Measurements from ENCODE around the gene TMEM121.
A peak's percentile ranks its signal among the peaks of the same experiment; 100 is the strongest.

The TMEM121 gene

DNA sequence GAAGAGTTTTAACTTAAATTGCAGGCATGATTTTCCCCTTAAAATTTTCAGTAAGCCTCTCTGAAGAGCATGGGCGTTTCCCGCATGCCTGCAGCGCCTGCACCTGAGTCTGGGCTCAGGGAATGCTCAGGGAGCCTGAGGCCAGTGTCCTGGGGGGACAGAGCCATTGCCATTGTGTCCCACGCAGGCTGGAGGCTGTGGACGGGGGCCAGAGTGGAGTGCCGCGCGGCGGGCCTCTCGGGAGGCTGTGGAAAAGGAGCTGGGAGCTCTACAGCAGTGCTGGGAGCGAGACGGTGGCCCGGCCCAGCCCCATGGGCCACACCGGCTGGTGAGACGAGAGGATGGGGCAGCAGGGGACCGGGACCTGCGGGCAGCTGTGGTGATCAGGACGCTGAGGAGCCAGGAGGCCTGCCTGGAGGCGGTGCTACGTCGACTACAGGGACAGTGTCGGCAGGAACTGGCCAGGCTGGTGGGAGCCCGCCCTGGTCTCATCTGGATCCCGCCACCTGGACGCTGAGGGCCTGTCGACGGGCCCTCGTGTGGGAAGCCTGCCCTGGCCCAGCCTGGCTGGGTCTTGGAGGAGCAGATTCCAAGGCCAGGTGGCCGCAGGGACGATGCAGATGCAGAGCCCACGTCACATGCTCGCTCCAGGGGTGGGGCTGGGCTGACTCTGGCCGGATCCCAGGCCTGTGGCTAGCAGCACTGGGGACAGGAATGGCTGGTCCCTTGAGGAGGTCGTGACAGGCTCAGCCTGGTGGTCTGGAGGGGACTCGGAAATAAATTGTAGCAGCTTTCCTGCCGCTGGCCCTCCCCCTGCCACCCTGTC lies 27.7 kb upstream of the TMEM121 start:
- DNase-seq = no peak

DNA sequence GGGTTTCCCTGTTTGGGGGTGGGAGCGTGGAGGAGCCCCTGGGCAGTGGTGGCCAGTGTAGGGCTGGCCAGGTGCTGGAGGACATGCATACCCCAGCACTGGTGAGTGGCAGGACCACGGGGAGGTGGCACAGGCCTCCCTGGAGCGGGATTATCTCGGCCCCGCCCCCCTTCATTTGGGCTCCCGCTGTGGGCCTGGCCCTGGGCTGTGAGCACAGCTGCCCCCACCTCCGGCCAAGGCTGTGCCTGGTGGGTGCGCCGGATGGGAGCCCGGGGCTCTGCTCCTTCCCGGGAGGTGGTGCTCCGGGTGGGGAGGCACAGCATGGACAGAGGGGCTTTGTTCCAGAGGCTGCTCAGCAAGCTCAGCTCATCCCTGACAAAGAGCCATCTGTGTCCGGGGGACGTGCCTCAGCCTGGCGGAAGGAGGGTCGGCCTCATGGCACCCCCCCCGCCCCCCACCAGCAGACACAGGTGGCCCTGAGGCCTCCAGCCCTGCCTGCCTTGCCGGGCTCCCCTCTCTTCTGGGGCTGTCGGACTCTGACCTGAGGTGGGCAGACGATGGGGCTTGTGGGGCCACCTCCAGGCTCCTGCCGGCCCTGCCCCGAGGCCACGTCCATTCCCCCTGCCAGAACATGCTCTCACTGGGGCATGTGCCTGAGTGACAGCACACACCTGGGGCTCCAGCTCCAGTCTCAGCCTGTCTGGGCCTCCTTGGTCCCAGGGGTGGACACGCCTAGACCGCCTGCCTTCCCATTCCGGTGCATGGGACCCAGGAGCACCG lies 26.9 kb upstream of the TMEM121 start:
- no peak for DNase-seq

DNA sequence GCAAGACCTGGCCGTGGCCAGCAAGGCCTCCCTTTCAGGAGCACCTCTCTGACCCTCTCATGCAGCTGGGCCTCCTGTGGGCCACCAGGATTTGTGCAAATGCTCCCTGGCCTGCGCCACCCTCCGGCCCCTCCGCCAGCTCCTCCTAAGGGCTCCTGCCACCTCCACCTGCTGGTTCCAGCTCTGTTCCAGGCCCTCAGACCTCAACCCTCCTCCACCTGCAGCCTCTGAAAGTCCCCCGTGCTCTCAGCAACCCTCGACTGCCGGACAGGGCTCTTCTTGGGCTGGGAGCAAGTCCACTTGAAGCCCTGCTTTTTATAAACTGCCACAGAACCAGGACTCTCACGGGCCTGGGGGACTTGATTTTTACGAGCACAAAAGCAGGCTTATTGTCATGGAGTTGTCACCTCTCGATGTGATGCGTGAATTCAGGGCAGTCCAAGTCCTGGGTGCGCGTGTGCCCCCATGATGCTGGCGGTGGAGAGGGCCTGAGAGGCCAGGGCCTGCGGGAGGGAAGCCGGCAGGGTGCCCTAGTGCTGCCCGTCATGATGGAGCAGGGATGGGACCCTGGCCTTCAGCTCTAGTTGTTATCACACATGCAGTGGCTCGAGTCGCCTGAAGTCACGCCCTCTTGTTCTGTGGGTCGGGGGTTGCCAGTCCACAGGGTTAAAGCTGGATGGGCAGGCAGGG lies 26.2 kb upstream of the TMEM121 start:
- DNase-seq = no peak

DNA sequence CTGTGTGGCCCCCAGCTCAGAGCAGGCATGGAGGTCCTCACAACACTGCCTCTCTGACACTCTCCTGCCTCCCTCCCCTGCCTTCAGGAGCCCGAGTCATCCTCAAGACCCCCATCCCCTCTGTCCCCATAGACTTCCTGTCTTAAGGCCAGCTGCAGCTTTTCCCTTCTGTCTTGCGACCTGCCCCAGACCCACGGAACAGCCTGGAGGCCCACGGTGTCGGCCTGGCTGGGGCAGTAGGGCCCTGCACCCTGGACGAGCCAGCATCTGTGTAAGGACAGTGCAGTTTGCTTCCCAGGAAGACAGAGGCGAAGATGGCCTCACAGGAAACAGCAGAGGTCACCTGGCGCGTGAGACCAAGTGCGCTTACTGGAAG lies 25.7 kb upstream of the TMEM121 start:
- DNase-seq = no peak

DNA sequence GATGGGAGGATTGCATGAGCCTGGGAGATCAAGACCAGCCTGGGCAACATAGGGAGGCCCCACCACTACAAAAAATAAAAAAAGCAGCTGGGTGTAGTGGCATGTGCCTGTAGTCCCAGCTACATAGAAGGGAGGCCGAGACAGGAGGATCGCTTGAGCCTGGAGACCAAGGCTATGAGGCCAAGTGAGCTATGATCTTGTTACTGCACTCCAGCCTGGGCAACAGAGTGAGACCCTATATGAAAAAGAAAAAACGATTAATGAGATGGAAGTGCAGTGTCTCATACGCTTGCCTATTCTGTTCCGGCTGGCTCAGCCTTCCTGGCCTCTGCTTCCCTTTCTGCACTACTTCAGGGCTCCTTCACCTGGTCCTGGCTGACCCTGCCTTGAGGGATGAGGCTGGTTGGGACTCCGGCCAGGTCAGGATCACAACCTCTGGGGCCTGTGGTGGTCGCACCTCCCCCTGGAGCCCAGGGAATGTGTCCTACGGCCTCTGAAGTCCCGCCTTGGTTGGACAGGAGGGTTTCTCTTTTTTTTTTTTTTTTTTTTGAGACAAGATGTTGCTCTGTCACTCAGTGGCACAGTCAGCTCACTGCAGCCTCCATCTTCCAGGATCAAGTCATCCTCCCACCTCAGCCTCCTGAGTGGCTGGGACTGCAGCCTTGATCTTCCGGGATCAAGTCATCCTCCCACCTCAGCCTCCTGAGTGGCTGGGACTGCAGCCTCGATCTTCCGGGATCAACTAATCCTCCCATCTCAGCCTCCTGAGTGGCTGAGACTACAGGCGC lies 24.7 kb upstream of the TMEM121 start:
- no peak for DNase-seq

DNA sequence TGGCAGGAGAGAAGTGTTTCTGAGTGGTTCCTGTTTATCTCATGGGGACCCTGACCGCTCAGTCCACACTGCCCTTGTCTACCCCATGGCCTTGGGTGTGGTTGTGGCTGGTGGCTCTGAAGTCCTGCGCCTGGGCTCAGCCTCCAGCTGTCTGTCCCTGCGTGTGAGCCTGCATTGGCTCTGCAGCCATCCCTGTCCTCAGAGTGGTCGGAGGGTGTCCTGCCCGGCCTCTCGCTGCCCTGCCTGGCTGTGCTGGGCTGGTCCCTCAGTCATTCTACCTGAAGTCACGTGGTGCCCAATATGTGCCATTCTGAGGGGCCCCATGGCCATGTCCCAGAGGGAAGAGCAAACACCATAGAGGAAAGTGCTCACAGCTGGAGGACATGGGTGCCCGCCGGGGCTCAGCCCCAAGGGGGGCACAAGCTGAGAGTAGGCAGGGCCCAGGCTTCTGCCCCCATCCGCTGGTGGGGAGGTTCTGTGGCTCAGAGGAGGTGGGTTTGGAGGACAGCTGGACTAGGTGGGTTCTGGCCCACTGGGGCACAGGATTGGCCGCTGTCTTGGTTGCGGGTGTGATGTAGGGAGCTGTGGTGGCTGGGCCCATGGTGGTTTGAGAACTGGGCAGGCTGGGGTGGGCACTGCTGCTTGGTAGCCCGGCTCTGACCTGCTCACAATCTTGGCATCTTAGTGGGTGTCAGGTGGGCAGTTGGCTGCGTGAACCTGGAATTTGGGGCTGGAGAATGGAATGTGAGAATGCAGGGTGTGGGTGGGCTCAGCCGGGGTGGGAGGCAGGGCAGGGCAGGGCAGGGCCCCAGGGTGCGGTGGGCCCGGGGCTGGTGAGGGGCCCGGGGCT lies 23.7 kb upstream of the TMEM121 start:
- DNase-seq = no peak

DNA sequence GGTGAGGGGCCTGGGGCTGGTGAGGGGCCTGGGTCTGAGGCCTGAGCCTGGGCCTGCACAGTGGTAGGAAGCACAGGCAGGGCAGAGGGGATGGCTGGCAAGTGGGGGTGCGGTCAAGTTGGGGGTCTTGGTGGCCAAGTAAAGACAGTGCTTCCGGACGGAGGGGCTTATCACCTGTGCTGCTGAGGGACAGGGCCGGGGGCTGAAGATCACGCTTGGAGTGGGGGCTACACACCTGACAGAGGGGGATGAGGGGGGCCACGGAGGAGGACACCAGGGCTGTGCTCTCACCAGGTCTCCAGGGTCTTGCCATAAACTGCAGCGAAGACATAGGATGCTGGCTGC lies 23.1 kb upstream of the TMEM121 start:
- no peak for DNase-seq

DNA sequence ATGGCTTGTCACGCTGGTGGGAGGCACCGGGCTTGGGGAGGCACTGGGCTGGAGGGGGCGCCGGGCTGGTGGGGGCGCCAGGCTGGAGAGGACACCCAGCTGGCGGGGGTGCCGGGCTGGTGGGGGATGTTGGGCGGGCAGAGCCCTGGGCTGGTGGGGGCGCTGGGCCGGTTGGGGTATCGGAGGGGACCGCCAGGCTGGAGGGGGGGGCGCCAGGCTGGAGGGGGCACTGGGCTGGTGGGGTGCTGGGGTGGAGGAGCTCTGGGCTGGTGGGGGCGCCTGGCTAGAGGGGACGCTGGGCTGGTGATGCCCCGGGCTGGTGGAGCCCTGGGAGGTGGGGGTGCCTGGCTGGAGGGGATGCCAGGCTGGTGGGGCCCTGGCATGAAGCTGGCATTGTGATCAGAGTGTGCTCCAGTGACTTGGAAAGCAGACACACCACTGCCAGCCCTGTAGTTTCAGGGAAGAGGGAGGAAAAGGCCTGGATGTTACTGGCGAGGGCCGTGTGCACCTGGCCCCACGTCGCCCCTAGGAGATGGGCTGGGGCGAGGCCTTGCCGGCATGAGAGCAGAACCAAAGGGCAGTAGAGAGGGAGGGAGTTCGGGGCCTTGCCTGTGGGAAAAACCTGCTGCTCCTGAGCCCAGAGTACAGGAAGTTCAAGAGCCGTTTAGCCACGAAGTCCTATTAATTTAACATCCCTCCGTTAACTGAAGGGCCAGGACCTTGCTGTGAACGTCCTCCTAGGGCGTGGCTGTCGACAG lies 22.3 kb upstream of the TMEM121 start:
- DNase-seq = no peak

DNA sequence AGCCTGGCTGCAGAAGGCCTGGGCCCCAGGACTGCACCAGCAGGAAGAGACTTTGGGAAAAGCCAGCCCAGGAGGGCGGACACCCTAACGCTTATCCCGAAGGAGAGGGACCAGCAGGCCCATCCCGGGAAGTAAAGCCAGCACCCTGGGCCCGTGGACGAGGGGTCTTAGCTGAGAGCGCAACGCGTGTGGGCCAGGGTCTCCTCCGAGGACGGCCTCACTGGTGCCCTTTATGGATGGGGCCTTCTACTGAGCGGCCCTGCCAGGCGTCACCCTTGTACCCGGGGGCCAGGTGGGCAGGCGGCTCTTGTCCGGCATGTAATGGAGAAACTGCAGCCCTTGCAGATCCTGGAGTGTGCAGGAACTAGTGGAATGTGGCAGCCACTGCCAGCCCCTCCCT lies 21.3 kb upstream of the TMEM121 start:
- DNase-seq = no peak

DNA sequence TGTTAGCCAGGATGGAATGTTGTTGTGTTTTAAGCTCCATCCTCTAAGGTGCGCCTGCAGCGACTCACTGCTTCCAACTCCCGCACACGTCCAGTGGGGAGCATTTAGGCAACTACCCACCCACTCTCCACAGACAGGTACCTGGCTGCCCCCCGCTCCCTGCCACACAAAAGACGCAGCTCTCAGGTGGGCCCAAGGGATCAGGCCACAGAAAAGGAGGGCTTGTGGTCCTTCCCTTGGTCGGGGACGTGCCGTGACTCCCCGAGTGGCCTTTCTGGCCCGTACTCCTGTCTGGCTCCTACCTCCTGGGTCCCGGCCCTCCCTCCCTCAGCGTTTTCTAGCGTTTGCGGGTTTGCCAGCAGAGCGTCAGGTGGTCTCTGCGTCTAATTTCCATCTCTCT lies 19.1 kb upstream of the TMEM121 start:
- DNase-seq = no peak

DNA sequence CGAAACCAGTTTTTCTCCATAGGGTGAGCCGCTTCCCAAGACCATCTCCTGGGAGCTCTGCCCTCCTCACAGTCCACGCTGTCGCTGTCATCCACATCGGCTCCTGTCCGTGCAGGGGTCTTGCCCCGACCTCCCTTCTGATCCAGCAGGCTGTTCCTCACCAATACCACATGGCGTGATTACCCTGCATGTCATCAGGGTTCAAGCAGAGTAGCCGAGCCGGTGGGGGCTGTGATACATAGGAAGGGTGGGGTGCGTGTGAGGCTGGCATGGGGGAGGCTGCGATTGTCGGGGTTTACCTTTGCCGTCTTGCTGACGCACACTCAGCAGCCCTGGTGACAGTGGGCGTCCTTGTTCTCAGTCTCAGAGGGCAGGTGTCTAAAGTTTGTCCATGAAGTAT lies 18.3 kb upstream of the TMEM121 start:
- no peak for DNase-seq

DNA sequence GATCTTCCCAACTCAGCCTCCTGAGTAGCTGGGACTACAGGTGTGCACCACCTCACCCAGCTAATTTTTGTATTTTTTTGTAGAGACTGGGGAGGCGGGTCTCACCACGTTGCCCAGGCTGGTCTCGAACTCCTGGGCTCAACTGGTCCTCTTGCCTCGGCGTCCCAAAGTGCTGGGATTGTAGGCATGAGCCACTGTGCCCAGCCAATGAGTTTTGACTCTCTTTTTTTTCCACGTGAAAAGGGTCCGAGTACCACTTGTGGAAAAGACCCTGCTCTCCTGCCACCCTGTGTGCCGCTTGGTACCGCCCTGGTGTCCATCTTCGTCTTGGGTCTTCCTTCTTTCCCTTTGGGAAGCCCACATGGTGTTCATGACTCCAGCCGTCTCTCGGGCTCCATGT lies 17.8 kb upstream of the TMEM121 start:
- DNase-seq = no peak

DNA sequence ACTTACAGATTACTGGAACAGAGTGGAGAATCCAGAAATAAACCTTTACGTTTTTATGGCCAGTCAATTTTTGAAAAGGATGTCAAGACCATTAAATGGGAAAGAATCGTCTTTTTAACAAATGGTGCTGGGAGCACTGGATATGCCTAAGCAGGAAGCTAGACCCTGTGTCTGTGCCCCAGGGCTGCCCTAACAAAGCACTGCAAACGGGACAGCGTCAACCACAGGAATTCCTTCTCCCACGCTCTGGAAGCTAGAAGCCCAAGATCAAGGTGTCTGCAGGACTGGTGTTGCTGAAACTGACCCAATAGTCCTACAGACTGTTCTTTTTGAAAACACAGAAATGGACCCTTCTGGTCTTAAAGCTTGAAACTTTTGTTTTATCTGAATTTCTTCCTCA lies 9.3 kb upstream of the TMEM121 start:
- no peak for DNase-seq

DNA sequence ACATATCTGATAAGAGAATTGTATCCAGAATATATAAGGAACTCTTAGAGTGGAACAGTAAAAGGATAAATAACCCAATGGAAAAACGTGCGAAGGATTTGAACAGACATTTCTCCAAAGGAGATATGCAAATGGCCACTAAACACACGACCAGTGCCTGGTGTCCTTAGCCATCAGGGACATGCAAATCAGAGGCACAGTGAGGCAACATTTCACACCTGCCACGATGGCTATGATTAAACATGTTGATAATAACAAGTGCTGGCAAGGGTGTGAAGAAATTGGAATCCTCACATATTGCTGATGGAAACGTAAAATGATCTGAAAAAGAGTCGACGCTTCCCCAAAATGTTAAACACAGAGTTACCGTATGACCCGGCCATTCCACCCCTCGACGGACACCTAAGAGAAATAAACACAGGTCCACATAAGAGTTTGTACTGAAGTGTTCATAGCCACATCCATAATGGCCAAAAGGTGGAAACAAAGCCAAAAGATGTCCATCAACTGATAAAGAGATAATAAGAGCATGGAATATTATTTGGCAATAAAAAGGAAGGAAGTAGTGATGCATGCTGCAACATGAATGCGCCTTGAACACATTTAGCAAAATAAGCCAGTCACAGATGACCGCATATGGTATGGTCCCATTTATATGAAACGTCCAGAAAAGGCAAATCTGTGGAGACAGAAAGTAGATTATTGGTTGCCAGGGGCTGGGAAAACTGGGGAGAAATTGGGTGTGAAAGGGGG lies 6.3 kb upstream of the TMEM121 start:
- no peak for DNase-seq

DNA sequence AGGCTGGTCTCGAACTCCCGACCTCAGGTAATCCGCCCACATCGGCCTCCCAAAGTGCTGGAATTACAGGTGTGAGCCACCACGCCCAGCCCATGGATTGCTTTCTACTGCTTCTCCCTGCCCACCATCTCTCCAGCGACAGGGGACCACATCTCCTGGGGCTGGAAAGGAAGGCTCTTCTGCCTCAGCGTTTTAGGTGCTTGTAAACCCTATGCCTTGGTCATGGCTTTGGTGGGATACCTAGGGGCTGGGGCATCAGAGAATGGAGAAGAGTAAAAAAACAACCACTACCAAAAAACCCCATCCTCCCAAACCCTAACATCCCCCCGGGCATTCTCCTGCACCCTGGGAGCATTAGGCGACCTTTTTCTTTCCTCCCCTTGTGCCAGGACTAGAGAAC lies 1.1 kb upstream of the TMEM121 start:
- no peak for DNase-seq

DNA sequence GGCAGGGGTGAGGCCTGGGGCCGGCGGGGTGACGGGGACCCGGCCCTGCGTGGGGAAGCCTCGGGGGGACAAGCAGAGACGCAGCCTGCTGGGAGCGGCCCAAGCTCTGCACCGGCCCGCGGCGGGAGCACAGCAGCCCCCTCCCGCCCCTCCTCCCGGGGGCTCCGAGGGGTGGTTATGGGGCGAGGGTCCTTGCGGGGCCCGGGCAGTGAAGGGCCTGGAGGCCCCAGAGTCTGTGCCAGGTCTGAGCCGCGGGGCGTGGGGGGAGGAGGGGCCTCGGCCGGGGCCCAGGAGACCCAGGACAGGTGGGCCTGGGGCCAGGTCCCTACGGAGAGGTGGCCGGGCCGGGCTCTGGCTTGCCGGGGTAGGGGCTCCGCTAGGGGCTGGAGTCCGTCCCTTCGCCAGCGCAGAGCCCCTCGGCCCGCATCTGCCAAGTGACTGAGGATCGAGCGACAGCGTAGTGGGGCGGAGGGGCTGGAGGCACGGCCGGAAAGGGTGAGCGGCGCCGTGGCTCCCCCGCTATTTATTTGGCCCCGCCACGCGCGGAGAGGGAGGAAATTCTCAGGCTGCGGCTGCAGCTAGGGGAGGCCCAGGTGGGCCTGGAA lies 495 bp downstream of the TMEM121 start:
- no peak for DNase-seq

DNA sequence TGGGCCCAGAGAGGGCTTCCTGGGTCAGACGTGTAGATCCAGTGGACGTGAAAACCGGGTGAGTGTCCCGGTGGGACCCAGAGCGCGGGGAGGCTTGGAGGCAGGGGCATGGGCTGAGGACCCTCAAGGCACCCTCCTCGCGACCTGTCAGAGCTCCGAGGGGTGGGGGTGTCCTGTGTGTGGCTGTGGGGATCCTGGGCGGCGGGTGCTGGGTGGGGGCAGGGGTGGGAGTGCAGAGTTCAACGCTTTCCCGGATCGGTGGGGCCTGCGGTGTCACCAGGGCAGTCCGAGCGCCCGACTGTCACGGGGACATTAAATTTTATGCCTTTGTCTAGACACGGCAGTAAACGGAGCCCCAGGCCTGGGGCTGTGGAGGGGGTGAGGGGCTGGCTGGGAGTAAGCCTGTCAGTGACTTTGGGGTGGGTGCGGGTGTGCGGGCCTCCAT lies 1.0 kb downstream of the TMEM121 start:
- no peak for DNase-seq

DNA sequence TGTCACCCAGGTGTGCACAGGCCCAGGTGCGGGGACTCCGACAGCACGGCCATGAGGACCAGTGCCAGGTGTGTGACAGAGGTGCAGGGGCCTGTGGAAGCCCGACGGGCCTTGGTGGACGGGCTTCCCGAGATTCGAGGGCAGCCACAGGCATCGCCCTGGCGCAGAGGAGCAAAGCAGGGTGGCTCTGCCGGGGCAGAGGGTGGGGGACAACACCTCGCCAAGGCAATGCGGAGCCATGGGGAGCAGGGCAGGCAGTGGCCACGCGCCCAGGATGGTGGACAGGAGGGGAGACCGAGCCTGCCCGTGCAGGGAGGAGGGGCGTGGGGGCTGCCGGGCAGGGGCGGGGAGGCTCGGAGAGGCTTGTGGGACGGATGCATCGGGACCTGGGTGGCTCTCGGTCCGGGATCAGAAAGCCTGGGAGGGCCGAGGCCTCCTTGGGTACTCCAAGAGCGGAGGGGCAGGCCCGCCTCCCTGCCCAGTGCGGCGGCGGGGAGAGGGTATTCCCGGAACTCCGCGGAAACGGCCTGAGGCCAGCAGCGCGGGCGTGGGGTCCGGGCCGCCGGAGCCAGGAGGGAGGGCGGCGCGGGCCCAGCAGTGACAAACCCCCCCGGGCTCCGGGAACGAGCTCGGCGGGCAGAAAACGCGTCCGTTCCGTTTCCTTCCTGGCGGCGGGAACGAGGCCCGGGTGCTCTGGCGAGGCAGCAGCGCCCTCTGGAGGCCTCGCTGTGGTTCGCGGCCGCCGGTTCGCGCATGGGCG lies 1.6 kb downstream of the TMEM121 start:
- peak; percentile 74 to 80 for DNase-seq

DNA sequence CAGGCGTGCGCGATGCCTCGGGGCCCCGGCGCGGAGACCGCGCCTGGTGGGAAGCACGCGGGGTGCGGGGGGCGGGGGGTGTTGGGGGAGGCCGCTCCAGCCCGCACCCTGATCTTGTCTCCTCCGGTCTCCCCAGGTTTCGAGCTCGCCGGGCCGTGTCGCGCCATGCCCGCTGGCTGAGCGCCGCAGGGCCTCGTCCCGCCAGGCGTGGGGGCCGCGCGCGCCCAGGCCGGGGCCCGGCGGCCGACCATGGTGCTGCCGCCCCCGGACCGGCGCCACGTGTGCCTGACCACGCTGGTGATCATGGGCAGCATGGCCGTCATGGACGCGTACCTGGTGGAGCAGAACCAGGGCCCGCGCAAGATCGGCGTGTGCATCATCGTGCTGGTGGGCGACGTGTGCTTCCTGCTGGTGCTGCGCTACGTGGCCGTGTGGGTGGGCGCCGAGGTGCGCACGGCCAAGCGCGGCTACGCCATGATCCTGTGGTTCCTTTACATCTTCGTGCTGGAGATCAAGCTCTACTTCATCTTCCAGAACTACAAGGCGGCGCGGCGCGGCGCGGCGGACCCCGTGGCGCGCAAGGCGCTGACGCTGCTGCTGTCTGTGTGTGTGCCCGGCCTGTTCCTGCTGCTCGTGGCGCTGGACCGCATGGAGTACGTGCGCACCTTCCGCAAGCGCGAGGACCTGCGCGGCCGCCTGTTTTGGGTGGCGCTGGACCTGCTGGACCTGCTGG lies 2.4 kb downstream of the TMEM121 start:
- DNase-seq = no peak
